GM18499 (cell line): Measurements from ENCODE around the gene MON2.

Experiments
- ATAC-seq: cut with Tn5 transposase; IDR thresholded peaks from one replicate; pipeline ENCODE4 v1.9.1; 2021; ENCODE audit warnings: moderate number of reproducible peaks; ENCODE audit not compliant: insufficient read depth, unreplicated experiment

MON2 gene

GRCh38 chr12:62603061-62603810, 136.6 kb downstream of the MON2 start:
- ATAC-seq, result peak; percentile 54

GRCh38 chr12:62603811-62604098, 137.1 kb downstream of the MON2 start:
- no peak for ATAC-seq

- no peak for ATAC-seq
Measured at GRCh38 chr12:62604373-62604772, 137.7 kb downstream of the MON2 start.

- no peak for ATAC-seq
Measured at GRCh38 chr12:62604871-62605270, 138.2 kb downstream of the MON2 start.

GRCh38 chr12:62605981-62606380, 139.4 kb downstream of the MON2 start:
- no peak for ATAC-seq

- ATAC-seq, result no peak
Measured at GRCh38 chr12:62606654-62607053, 140.0 kb downstream of the MON2 start.

- no peak for ATAC-seq
Measured at GRCh38 chr12:62613081-62613480, 146.5 kb downstream of the MON2 start.

- ATAC-seq, result no peak
Measured at GRCh38 chr12:62618319-62618718, 151.7 kb downstream of the MON2 start.

- ATAC-seq, result no peak
Measured at GRCh38 chr12:62618930-62619329, 152.3 kb downstream of the MON2 start.

GRCh38 chr12:62621101-62621638, 154.5 kb downstream of the MON2 start:
- no peak for ATAC-seq

GRCh38 chr12:62622177-62622576, 155.6 kb downstream of the MON2 start:
- ATAC-seq, result no peak

- no peak for ATAC-seq
Measured at GRCh38 chr12:62625228-62625627, 158.6 kb downstream of the MON2 start.

- ATAC-seq, result no peak
Measured at GRCh38 chr12:62627181-62627580, 160.6 kb downstream of the MON2 start.

GRCh38 chr12:62629413-62629812, 162.8 kb downstream of the MON2 start:
- no peak for ATAC-seq

- no peak for ATAC-seq
Measured at GRCh38 chr12:62629971-62630739, 163.5 kb downstream of the MON2 start.

- ATAC-seq, result no peak
Measured at GRCh38 chr12:62631471-62632410, 165.1 kb downstream of the MON2 start.

GRCh38 chr12:62632411-62632918, 165.8 kb downstream of the MON2 start:
- ATAC-seq, result no peak

GRCh38 chr12:62635649-62636048, 169.0 kb downstream of the MON2 start:
- ATAC-seq, result no peak

- no peak for ATAC-seq
Measured at GRCh38 chr12:62637679-62638078, 171.1 kb downstream of the MON2 start.

- ATAC-seq, result peak; percentile 95
Measured at GRCh38 chr12:62640910-62641448, 174.4 kb downstream of the MON2 start.
